Sciatic nerve (tissue), 2 donors: ENCODE data around the gene LRRC8C. TPM values are rescaled to one million over a fixed set of nuclear protein-coding genes. Genes with fewer than 3 reads are reported as not detected.

Experiments used
- ATAC-seq: fragments of 200-7000 bp; cut with Tn5 transposase; one replicate; pipeline ENCODE4 v1.9.1; 2020; ENCODE audit warnings: mild to moderate bottlenecking, moderate library complexity
- DNase-seq: peaks from one replicate; pipeline ENCODE4 v3.0.0-alpha.2; 2020; ENCODE audit warnings: low spot score
- intact Hi-C: fragments of 100-400 bp; cut with DNase I; formaldehyde crosslinking; loops from one replicate; pipeline ENCODE4 v1.14.2; 2022
- total RNA-seq: library from RNA; stranded (reverse); fragmentation: NEBNext Ultra II Directional; extraction: Animal tissue kit (Norgen Biotek cat#: 25700); gene quantifications from one replicate; pipeline ENCODE4 v1.2.1, GENCODE V29; 2021
- donor health status: DM: no; HTN: no; CAD: no.
- donor health status: DM: no; HTN: no; CAD: no.

The LRRC8C gene
- total RNA-seq, 1 donor from 2014 or later = 19.6 TPM

- intact Hi-C loops = no loop called here
- no peak for DNase-seq
- ATAC-seq = peak; percentile 64
Observed at GRCh38 chr1:89660224-89661061, 27.5 kb downstream of the LRRC8C start.

- intact Hi-C loops = no loop called here
- no peak for DNase-seq
- no peak for ATAC-seq
Observed at GRCh38 chr1:89665941-89666340, 33.0 kb downstream of the LRRC8C start.

GRCh38 chr1:89666640-89667039, 33.7 kb downstream of the LRRC8C start:
- ATAC-seq = no peak
- DNase-seq = no peak
- intact Hi-C loops = no loop called here

GRCh38 chr1:89667691-89668090, 34.8 kb downstream of the LRRC8C start:
- intact Hi-C loops = no loop called here
- DNase-seq (no peak), ATAC-seq (no peak)

- ATAC-seq (no peak), DNase-seq (no peak)
- intact Hi-C loops = no loop called here
Observed at GRCh38 chr1:89668961-89669360, 36.0 kb downstream of the LRRC8C start.

GRCh38 chr1:89669441-89669840, 36.5 kb downstream of the LRRC8C start:
- DNase-seq (no peak), ATAC-seq (no peak)
- intact Hi-C loops = no loop called here

GRCh38 chr1:89670163-89670562, 37.2 kb downstream of the LRRC8C start:
- ATAC-seq (peak; percentile 60), DNase-seq (no peak)
- intact Hi-C loops = no loop called here

GRCh38 chr1:89670711-89671110, 37.8 kb downstream of the LRRC8C start:
- intact Hi-C loops = no loop called here
- ATAC-seq (no peak), DNase-seq (no peak)

- intact Hi-C loops = no loop called here
- ATAC-seq (no peak), DNase-seq (no peak)
Observed at GRCh38 chr1:89671775-89672488, 39.0 kb downstream of the LRRC8C start.

- no peak for DNase-seq
- ATAC-seq = no peak
- intact Hi-C loops = no loop called here
Observed at GRCh38 chr1:89672489-89673183, 39.7 kb downstream of the LRRC8C start.

- ATAC-seq (no peak), DNase-seq (no peak)
- intact Hi-C loops = no loop called here
Observed at GRCh38 chr1:89673251-89673650, 40.3 kb downstream of the LRRC8C start.

GRCh38 chr1:89675677-89676076, 42.8 kb downstream of the LRRC8C start:
- no peak for ATAC-seq

GRCh38 chr1:89681045-89681729, 48.3 kb downstream of the LRRC8C start:
- intact Hi-C loops = no loop called here
- ATAC-seq (no peak), DNase-seq (no peak)

More at GRCh38 chr1:89675677-89676076, 42.8 kb downstream of the LRRC8C start:
- intact Hi-C loops = no loop called here
- no peak for DNase-seq

GRCh38 chr1:89682611-89683010, 49.7 kb downstream of the LRRC8C start:
- no peak for ATAC-seq
- no peak for DNase-seq
- intact Hi-C loops = no loop called here

GRCh38 chr1:89685461-89685860, 52.5 kb downstream of the LRRC8C start:
- intact Hi-C loops = no loop called here
- ATAC-seq = no peak

GRCh38 chr1:89686520-89686919, 53.6 kb downstream of the LRRC8C start:
- no peak for DNase-seq
- no peak for ATAC-seq
- intact Hi-C loops = no loop called here

More at GRCh38 chr1:89685461-89685860, 52.5 kb downstream of the LRRC8C start:
- DNase-seq = no peak

GRCh38 chr1:89687254-89687653, 54.3 kb downstream of the LRRC8C start:
- intact Hi-C loops = no loop called here
- ATAC-seq (no peak), DNase-seq (no peak)

- no peak for DNase-seq
- intact Hi-C loops = no loop called here
- no peak for ATAC-seq
Observed at GRCh38 chr1:89688607-89689006, 55.7 kb downstream of the LRRC8C start.

GRCh38 chr1:89689234-89689633, 56.3 kb downstream of the LRRC8C start:
- ATAC-seq = no peak
- intact Hi-C loops = no loop called here
- DNase-seq = no peak
